NB4 (cell line): ENCODE results near the gene HOXC13.

ENCODE experiments used
- DNase-seq: peaks from one replicate; pipeline ENCODE4 v3.0.0; 2010; ENCODE audit warnings: low read depth
- H3K4me3 ChIP-seq: one replicate; pipeline ENCODE4 v1.5.1; 2011; ENCODE audit warnings: mild to moderate bottlenecking, low read depth, low read length, moderate library complexity
- CTCF ChIP-seq: IDR thresholded peaks from one replicate; pipeline ENCODE4 v1.5.1; 2012; ENCODE audit warnings: low read depth, low read length
- MAX ChIP-seq: IDR thresholded peaks from 2 replicates; pipeline ENCODE4 v1.6.1; 2011; ENCODE audit warnings: low read depth, low read length
- MYC ChIP-seq: IDR thresholded peaks from 2 replicates; pipeline ENCODE4 v1.6.1; 2011; ENCODE audit warnings: low read depth, low read length
- POLR2A ChIP-seq: IDR thresholded peaks from 2 replicates; pipeline ENCODE4 v1.6.1; 2011; ENCODE audit warnings: mild to moderate bottlenecking; ENCODE audit not compliant: insufficient read length; ENCODE audit errors: extremely low read depth

The HOXC13 gene

GRCh38 chr12:53961025-53961761, 22.6 kb downstream of the HOXC13 start:
- TF ChIP-seq POLR2A (no peak), MYC (no peak), CTCF (no peak), MAX (no peak)
- DNase-seq: no peak
- no peak overlapping the region for H3K4me3 ChIP-seq

- DNase-seq: no peak
- no peak for TF ChIP-seq POLR2A
- TF ChIP-seq CTCF: no peak
- no peak for TF ChIP-seq MAX
- no peak for TF ChIP-seq MYC
- H3K4me3 ChIP-seq: no peak overlapping the region
Measured at GRCh38 chr12:53963005-53963404, 24.4 kb downstream of the HOXC13 start.

- TF ChIP-seq POLR2A: no peak
- TF ChIP-seq MYC: no peak
- TF ChIP-seq MAX: no peak
- no peak for TF ChIP-seq CTCF
- DNase-seq: no peak
- no peak overlapping the region for H3K4me3 ChIP-seq
Measured at GRCh38 chr12:53963434-53964314, 25.0 kb downstream of the HOXC13 start.

GRCh38 chr12:53964315-53964713, 25.7 kb downstream of the HOXC13 start:
- TF ChIP-seq POLR2A (no peak), MYC (no peak), MAX (no peak), CTCF (no peak)
- no peak for DNase-seq
- no peak overlapping the region for H3K4me3 ChIP-seq

- TF ChIP-seq POLR2A (no peak), CTCF (no peak), MYC (no peak), MAX (no peak)
- DNase-seq: no peak
- H3K4me3 ChIP-seq: no peak overlapping the region
Measured at GRCh38 chr12:53965281-53966084, 26.9 kb downstream of the HOXC13 start.
